SKM-1 (cell line): Measurements from ENCODE around the gene XAB2.
"Not testable (repeated sequence)": the region's sequence is repeated elsewhere in the genome, so short reads cannot be mapped to it uniquely, and the experiment has no call there.

ENCODE experiments used
- DNase-seq: peaks from one replicate; lab custom pipeline; 2025; ENCODE audit not compliant: unreplicated experiment; lab: John Stamatoyannopoulos, UW

Gene XAB2

GRCh38 chr19:7650148-7650547, 20.8 kb upstream of the XAB2 start:
- no peak for DNase-seq

GRCh38 chr19:7648265-7649014, 19.1 kb upstream of the XAB2 start:
- no peak for DNase-seq

GRCh38 chr19:7647156-7647555, 17.8 kb upstream of the XAB2 start:
- DNase-seq = no peak

- DNase-seq = no peak
These were observed 17.0 kb upstream of the XAB2 start for GRCh38 chr19:7646426-7646700.

GRCh38 chr19:7645656-7646425, 16.5 kb upstream of the XAB2 start:
- peak; percentile 29 for DNase-seq

- peak; percentile 46 for DNase-seq
These were observed 15.8 kb upstream of the XAB2 start for GRCh38 chr19:7645163-7645562.

- no peak for DNase-seq
These were observed 15.2 kb upstream of the XAB2 start for GRCh38 chr19:7644550-7644877.

GRCh38 chr19:7643629-7644549, 14.5 kb upstream of the XAB2 start:
- not testable (repeated sequence) for DNase-seq

GRCh38 chr19:7643031-7643415, 13.7 kb upstream of the XAB2 start:
- no peak for DNase-seq

- no peak for DNase-seq
These were observed 13.1 kb upstream of the XAB2 start for GRCh38 chr19:7642295-7643030.

GRCh38 chr19:7641290-7642276, 12.2 kb upstream of the XAB2 start:
- no peak for DNase-seq

- DNase-seq = no peak
These were observed 11.5 kb upstream of the XAB2 start for GRCh38 chr19:7640803-7641202.

- no peak for DNase-seq
These were observed 10.6 kb upstream of the XAB2 start for GRCh38 chr19:7639863-7640348.

GRCh38 chr19:7638802-7639465, 9.6 kb upstream of the XAB2 start:
- DNase-seq = no peak

GRCh38 chr19:7637374-7638256, 8.3 kb upstream of the XAB2 start:
- DNase-seq = no peak

GRCh38 chr19:7636691-7637373, 7.5 kb upstream of the XAB2 start, which contains the start of gene STXBP2:
TSS of gene STXBP2 (plus strand) at chr19:7637110. CDS start at chr19:7637150, 40 bp downstream.
- DNase-seq = peak; percentile 39

- no peak for DNase-seq
These were observed 7.0 kb upstream of the XAB2 start for GRCh38 chr19:7636317-7636690.

- no peak for DNase-seq
These were observed 6.3 kb upstream of the XAB2 start for GRCh38 chr19:7635670-7636069.
